ENCODE measurements around the gene NFIB.

The NFIB gene

GRCh38 chr9:14193328-14193990, 120.5 kb downstream of the NFIB start:
- H3K4me3 ChIP-seq (ENCODE audit: low read length) = no peak overlapping the region
- TF ChIP-seq ZNF274 (IDR thresholded peaks at IDR 0.05; ENCODE audit: low read depth, low read length) = no peak

- H3K4me3 ChIP-seq (ENCODE audit: low read length) = no peak overlapping the region
- TF ChIP-seq ZNF274 (IDR thresholded peaks at IDR 0.05; ENCODE audit: low read depth, low read length) = no peak
Measured at GRCh38 chr9:14192556-14192955, 121.4 kb downstream of the NFIB start.

- no peak for TF ChIP-seq ZNF274 (IDR thresholded peaks at IDR 0.05; ENCODE audit: low read depth, low read length)
- H3K4me3 ChIP-seq (ENCODE audit: low read length) = no peak overlapping the region
Measured at GRCh38 chr9:14191512-14191911, 122.4 kb downstream of the NFIB start.

DNA sequence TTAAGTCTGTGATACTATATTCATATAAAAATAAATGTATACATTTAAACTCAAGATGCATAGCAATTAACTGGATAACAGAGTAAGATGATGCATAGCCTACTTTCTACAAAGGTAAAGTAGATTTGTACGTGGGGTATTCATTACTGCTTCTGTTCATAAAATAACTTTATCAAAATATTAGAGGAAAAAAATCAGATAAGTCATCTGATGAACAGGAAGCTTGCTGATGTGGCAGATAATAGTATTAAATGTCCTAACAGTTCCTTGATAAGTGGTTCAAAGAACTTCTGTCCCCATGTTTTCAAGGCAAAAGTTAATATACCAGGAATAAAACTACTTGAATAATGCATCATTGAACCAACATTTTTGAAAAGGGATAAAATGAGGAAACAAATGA, 123.7 kb downstream of the NFIB start:
- TF ChIP-seq ZNF274 (IDR thresholded peaks at IDR 0.05; ENCODE audit: low read depth, low read length) = no peak
- H3K4me3 ChIP-seq (ENCODE audit: low read length) = no peak overlapping the region

GRCh38 chr9:14189578-14189977, 124.4 kb downstream of the NFIB start:
- TF ChIP-seq ZNF274 (IDR thresholded peaks at IDR 0.05; ENCODE audit: low read depth, low read length) = no peak
- H3K4me3 ChIP-seq (ENCODE audit: low read length) = no peak overlapping the region

- no peak overlapping the region for H3K4me3 ChIP-seq (ENCODE audit: low read length)
- no peak for TF ChIP-seq ZNF274 (IDR thresholded peaks at IDR 0.05; ENCODE audit: low read depth, low read length)
Measured at GRCh38 chr9:14189146-14189545, 124.8 kb downstream of the NFIB start.

GRCh38 chr9:14188538-14188937, 125.4 kb downstream of the NFIB start:
- H3K4me3 ChIP-seq (ENCODE audit: low read length) = no peak overlapping the region
- no peak for TF ChIP-seq ZNF274 (IDR thresholded peaks at IDR 0.05; ENCODE audit: low read depth, low read length)

- H3K4me3 ChIP-seq (ENCODE audit: low read length) = no peak overlapping the region
- no peak for TF ChIP-seq ZNF274 (IDR thresholded peaks at IDR 0.05; ENCODE audit: low read depth, low read length)
Measured at GRCh38 chr9:14188011-14188410, 125.9 kb downstream of the NFIB start.

DNA sequence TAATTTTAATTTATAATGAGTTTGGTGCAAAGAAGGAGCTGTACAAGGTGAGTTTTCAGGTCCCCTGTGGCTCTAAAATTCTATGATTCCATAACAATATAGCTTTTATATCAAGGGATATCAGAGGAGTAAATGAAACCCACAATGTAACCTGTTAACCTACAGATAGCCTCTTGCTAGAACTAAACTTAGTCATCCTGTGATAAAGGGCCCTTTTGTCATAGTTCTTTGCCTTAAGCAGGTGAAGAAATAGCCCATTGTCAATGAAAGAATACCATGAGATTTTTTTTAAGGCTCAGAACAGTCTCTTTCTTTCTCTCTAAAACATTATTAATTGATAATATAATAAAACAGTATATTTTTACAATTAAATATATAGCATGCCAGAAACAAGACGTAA, 127.8 kb downstream of the NFIB start:
- no peak overlapping the region for H3K4me3 ChIP-seq (ENCODE audit: low read length)
- TF ChIP-seq ZNF274 (IDR thresholded peaks at IDR 0.05; ENCODE audit: low read depth, low read length) = no peak

DNA sequence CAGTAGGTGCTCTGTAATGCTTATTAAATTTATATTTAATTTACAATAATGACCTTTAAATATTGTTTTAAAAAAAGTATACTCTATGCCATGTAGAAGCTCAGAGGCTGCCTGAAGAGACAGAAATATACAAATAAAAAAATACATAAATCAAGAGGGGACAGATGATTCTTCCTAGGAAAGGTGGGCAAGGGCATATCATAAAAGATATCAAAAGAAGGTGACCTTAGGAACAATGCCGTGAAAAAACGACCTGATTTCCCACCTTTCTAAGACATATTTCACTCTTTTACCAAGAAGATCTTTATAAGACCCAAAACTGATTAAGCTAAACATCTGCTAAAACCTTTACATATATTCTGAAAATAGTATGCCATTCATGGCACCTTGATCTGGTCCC, 128.9 kb downstream of the NFIB start:
- TF ChIP-seq ZNF274 (IDR thresholded peaks at IDR 0.05; ENCODE audit: low read depth, low read length) = no peak
- no peak overlapping the region for H3K4me3 ChIP-seq (ENCODE audit: low read length)

- TF ChIP-seq ZNF274 (IDR thresholded peaks at IDR 0.05; ENCODE audit: low read depth, low read length) = no peak
- H3K4me3 ChIP-seq (ENCODE audit: low read length) = no peak overlapping the region
Measured at GRCh38 chr9:14183001-14183400, 130.9 kb downstream of the NFIB start.

DNA sequence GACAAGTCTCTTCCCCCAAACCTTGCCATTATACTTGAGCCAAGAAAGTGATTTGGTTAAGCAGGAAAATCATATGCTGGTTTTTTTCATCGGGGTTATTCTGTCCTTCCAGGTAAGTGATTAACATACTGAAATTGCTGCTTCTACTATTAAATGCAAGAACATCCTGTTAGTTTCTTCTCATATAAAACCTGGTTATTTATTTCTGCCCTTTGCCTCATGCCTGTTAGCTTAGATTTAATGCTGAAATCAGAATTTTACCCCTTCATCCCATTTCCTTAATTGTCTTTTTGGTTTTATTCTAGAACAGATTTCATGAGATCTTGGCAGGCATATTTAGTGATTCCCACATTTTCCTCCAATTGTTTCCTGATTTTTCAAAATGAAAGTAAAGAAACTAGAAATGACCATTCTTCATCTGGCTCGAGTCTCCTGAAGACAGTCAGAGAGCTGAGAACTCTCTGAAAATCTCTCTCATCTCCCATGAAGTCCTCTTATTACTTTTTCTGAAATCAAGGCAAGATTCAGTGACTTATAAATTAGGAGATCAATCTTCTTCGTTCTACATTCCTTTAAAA, 132.9 kb downstream of the NFIB start:
- no peak for TF ChIP-seq ZNF274 (IDR thresholded peaks at IDR 0.05; ENCODE audit: low read depth, low read length)
- H3K4me3 ChIP-seq (ENCODE audit: low read length) = no peak overlapping the region

- no peak for TF ChIP-seq ZNF274 (IDR thresholded peaks at IDR 0.05; ENCODE audit: low read depth, low read length)
- H3K4me3 ChIP-seq (ENCODE audit: low read length) = no peak overlapping the region
Measured at GRCh38 chr9:14180093-14180959, 133.6 kb downstream of the NFIB start.

DNA sequence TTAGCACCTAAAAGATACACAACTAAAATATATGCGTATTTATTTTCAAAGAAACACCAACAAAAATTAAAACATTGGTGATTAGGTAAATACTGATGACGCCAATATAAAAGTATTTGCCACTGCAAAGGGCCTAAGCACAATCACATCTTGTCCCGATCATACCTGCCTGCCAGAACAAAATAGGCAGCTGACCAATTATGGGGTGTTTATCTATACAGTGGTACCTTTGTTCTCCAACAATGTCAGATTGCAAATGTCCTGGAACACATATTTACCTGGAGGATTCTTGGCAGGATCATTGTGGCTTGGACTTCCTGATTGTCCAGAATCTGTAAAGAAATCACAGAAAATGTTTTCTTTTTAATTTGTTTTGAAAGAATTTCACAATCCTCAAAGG, 134.5 kb downstream of the NFIB start:
- TF ChIP-seq ZNF274 (IDR thresholded peaks at IDR 0.05; ENCODE audit: low read depth, low read length) = no peak
- no peak overlapping the region for H3K4me3 ChIP-seq (ENCODE audit: low read length)

DNA sequence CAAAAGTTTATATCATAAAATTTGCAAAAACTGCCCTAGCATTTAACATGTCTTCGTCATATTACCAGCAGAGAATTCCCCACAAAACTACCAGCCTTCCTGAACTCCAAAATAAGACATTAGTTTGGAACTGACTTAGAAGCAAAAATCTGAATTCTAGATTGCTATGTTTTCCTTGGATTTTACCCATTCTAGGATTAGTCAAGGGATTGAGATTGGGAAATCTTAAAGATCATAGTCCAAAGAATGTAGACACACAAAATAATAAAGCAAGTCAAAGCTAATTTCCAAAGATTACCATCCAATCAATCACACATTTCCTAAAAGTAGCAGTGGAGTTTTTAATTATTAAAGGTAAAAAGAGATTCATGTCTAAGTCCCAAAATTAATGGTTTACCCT, 138.2 kb downstream of the NFIB start:
- H3K4me3 ChIP-seq (ENCODE audit: low read length) = no peak overlapping the region
- TF ChIP-seq ZNF274 (IDR thresholded peaks at IDR 0.05; ENCODE audit: low read depth, low read length) = no peak

All from GM08714 (cell line).